DOHH2 (cell line): ENCODE data around the gene C11orf24.
A peak's percentile ranks its signal among the peaks of the same experiment; 100 is the strongest.
"Not testable (repeated sequence)": the region's sequence is repeated elsewhere in the genome, so short reads cannot be mapped to it uniquely, and the experiment has no call there.

Experiments
- H3F3A ChIP-seq: fragments of 200-600 bp; sonication (generic), shearing (Covaris generic); 2 replicates; pipeline ENCODE4 v1.6.0; 2016; ENCODE audit warnings: antibody characterized with exemption, mild to moderate bottlenecking; ENCODE audit not compliant: control insufficient read depth, insufficient read depth
- H3K27ac ChIP-seq: fragments of 200-600 bp; sonication (generic); 2 replicates; pipeline ENCODE4 v1.5.1; 2014; ENCODE audit warnings: low read depth, mild to moderate bottlenecking, low read length, moderate library complexity
- H3K27me3 ChIP-seq: fragments of 200-600 bp; sonication (generic); 2 replicates; pipeline ENCODE4 v1.6.1; 2014; ENCODE audit warnings: mild to moderate bottlenecking, low read length, mixed read lengths; ENCODE audit not compliant: control insufficient read depth
- H3K36me3 ChIP-seq: fragments of 200-600 bp; sonication (generic); 2 replicates; pipeline ENCODE4 v1.6.1; 2014; ENCODE audit warnings: mild to moderate bottlenecking, low read length, moderate library complexity, mixed read lengths; ENCODE audit not compliant: control insufficient read depth
- H3K4me1 ChIP-seq: fragments of 200-600 bp; sonication (generic); 2 replicates; pipeline ENCODE4 v1.6.1; 2014; ENCODE audit warnings: mild to moderate bottlenecking, low read length, mixed read lengths; ENCODE audit not compliant: control insufficient read depth
- H3K4me2 ChIP-seq: fragments of 200-600 bp; sonication (generic); 2 replicates; pipeline ENCODE4 v1.6.0; 2014; ENCODE audit warnings: mild to moderate bottlenecking, low read length, moderate library complexity
- H3K4me3 ChIP-seq: fragments of 200-600 bp; sonication (generic); 2 replicates; pipeline ENCODE4 v1.5.1; 2014; ENCODE audit warnings: mild to moderate bottlenecking, low read length, mixed read lengths
- H3K79me2 ChIP-seq: fragments of 200-600 bp; sonication (generic); 2 replicates; pipeline ENCODE4 v1.6.1; 2014; ENCODE audit warnings: mild to moderate bottlenecking, low read length, mixed read lengths; ENCODE audit not compliant: control insufficient read depth
- H3K9me2 ChIP-seq: fragments of 200-600 bp; sonication (generic); replicated peaks from 2 replicates; pipeline ENCODE4 v1.6.1; 2014; ENCODE audit warnings: mild to moderate bottlenecking, low read length, mixed read lengths; ENCODE audit not compliant: control insufficient read depth
- H3K9me3 ChIP-seq: fragments of 200-600 bp; sonication (generic); 2 replicates; pipeline ENCODE4 v1.6.1; 2014; ENCODE audit warnings: antibody characterized with exemption, low read length, mixed read lengths; ENCODE audit not compliant: control insufficient read depth, insufficient read depth
- H4K20me1 ChIP-seq: fragments of 200-600 bp; sonication (generic); 2 replicates; pipeline ENCODE4 v1.6.0; 2014; ENCODE audit warnings: low read depth, mild to moderate bottlenecking, antibody characterized with exemption, low read length, moderate library complexity; ENCODE audit not compliant: control insufficient read depth, insufficient read depth
- EZH2phosphoT487 ChIP-seq: fragments of 200-600 bp; sonication (generic); IDR thresholded peaks from 2 replicates; pipeline ENCODE4 v1.6.1; 2017; ENCODE audit warnings: borderline replicate concordance, mild to moderate bottlenecking, antibody characterized with exemption, low read length, moderate library complexity, mixed read lengths
- TF ChIP-seq, protein P1 (sequence below): fragments of 200-600 bp; sonication (generic); IDR thresholded peaks from one replicate; pipeline ENCODE4 v1.5.1; 2014; ENCODE audit warnings: antibody characterized with exemption, mild to moderate bottlenecking, low read depth, low read length; ENCODE audit not compliant: poor library complexity, severe bottlenecking

C11orf24 gene

DNA sequence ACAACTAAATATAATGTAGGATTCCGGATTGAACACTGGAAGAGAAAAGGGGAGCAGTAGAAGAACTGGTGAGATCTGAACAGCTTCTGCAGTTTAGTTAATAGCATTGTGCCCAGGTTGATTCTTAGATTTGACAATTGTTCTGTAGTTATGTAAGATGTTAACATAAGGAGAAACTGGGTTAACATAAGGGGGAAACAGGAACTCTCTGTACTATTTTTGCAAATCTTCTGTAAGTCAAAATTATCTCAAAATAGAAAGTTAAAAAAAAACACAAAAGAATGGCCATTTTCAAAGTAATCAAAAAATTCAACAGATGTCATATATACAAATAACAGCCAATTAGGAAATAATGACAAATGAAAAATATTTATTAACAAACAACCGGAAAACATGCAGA, 21.9 kb upstream of the C11orf24 start:
- Histone ChIP-seq H3K27ac (peak overlapping the region; percentile 86), H3F3A (peaks cover 14% of the 10 kb centered on the region), H3K36me3 (no peaks in the 10 kb centered on the region), H3K4me3 (peak overlapping the region; percentile 72), H3K9me2 (no peaks in the 10 kb centered on the region), H3K79me2 (no peaks in the 10 kb centered on the region), H3K4me2 (peak overlapping the region; percentile 71), H3K4me1 (peaks cover 72% of the 10 kb centered on the region), H4K20me1 (no peaks in the 10 kb centered on the region), H3K9me3 (peaks cover 11% of the 10 kb centered on the region; the same call in 1 of the 2 replicates), H3K27me3 (peaks cover 2% of the 10 kb centered on the region; the same call in 1 of the 2 replicates)
- TF ChIP-seq, protein P1, sequence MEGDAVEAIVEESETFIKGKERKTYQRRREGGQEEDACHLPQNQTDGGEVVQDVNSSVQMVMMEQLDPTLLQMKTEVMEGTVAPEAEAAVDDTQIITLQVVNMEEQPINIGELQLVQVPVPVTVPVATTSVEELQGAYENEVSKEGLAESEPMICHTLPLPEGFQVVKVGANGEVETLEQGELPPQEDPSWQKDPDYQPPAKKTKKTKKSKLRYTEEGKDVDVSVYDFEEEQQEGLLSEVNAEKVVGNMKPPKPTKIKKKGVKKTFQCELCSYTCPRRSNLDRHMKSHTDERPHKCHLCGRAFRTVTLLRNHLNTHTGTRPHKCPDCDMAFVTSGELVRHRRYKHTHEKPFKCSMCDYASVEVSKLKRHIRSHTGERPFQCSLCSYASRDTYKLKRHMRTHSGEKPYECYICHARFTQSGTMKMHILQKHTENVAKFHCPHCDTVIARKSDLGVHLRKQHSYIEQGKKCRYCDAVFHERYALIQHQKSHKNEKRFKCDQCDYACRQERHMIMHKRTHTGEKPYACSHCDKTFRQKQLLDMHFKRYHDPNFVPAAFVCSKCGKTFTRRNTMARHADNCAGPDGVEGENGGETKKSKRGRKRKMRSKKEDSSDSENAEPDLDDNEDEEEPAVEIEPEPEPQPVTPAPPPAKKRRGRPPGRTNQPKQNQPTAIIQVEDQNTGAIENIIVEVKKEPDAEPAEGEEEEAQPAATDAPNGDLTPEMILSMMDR: no peak
- TF ChIP-seq EZH2phosphoT487: no peak

DNA sequence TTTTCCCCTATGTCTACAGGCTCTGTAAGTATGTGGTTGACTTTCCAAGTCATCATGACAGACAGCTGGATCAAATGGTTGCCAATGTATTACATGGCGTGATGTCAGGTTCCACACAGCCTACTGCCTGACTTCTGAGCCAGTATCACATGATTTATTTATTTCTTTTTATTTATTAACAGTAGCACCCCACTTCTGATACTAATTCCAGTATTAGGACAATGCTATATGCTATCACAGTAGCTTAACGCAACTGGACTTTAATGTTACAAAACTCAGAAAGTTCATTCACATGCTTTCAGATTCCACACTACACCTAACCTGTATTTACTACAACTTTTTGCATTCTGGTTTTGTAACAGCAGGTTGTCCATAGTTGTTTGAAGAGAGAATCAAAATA, 17.7 kb upstream of the C11orf24 start:
- peaks cover 15% of the 10 kb centered on the region; the same call in 1 of the 2 replicates for H3K9me3 ChIP-seq
- H3K4me3 ChIP-seq: no peak overlapping the region
- H3K4me2 ChIP-seq: no peak overlapping the region
- no peaks in the 10 kb centered on the region for H3K27me3 ChIP-seq
- H3K4me1 ChIP-seq: peaks cover 41% of the 10 kb centered on the region
- H3K9me2 ChIP-seq: no peaks in the 10 kb centered on the region
- H4K20me1 ChIP-seq: no peaks in the 10 kb centered on the region
- H3F3A ChIP-seq: peaks cover 14% of the 10 kb centered on the region
- H3K36me3 ChIP-seq: no peaks in the 10 kb centered on the region
- TF ChIP-seq EZH2phosphoT487: no peak
- TF ChIP-seq, protein P1: no peak
- no peaks in the 10 kb centered on the region for H3K79me2 ChIP-seq
- H3K27ac ChIP-seq: no peak overlapping the region

DNA sequence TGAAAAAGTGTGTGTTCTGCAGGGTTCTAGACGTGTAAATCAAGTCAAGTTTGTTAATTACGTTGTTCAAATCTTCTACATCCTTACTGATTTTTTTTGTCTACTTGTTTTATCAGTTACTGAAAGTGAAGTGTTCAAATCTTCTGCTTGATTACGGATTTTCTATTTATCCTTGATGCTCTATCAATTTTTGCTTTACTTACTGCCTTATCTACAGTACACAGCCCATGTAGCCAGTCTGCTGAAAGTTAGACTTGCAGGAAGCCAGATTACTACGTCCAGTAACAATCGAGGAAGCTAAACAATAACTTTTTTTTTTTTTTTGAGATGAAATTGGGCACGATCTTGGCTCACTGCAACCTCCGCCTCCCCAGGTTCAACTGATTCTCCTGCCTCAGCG, 15.6 kb upstream of the C11orf24 start:
- Histone ChIP-seq H4K20me1 (no peaks in the 10 kb centered on the region), H3K79me2 (no peaks in the 10 kb centered on the region), H3K36me3 (no peaks in the 10 kb centered on the region), H3K27me3 (no peaks in the 10 kb centered on the region), H3K27ac (no peak overlapping the region), H3K4me2 (no peak overlapping the region), H3K4me3 (no peak overlapping the region), H3K9me2 (no peaks in the 10 kb centered on the region), H3F3A (no peaks in the 10 kb centered on the region), H3K4me1 (peaks cover 26% of the 10 kb centered on the region), H3K9me3 (peaks cover 15% of the 10 kb centered on the region; the same call in 1 of the 2 replicates)
- TF ChIP-seq, protein P1: no peak
- no peak for TF ChIP-seq EZH2phosphoT487

DNA sequence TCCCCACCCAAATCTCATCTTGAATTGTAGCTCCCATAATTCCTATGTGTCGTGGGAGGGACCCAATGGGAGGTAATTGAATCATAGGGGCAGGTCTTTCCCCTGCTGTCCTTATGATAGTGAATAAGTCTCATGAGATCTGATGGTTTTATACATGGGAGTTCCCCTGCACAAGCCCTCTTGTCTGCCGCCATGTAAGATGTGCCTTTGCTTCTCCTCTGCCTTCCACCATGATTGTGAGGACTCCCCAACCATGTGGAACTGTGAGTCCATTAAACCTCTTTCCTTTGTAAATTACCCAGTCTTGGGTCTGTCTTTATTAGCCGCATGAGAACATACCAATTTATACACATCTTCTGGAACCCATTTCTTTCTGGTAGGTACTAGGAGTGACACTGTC, 12.8 kb upstream of the C11orf24 start:
- H3K4me2 ChIP-seq, H3K27me3 ChIP-seq, H3K9me2 ChIP-seq, H3K79me2 ChIP-seq, H3K4me3 ChIP-seq, H4K20me1 ChIP-seq, H3K36me3 ChIP-seq, H3K27ac ChIP-seq, H3F3A ChIP-seq: not testable (repeated sequence)
- Histone ChIP-seq H3K9me3 (peaks cover 13% of the 10 kb centered on the region; the same call in 1 of the 2 replicates), H3K4me1 (peaks cover 20% of the 10 kb centered on the region)
